HepG2 (cell line): ENCODE results near the gene SRPRA. TPM values are rescaled to one million over a fixed set of nuclear protein-coding genes. Genes with fewer than 3 reads are reported as not detected.

ENCODE experiments used
- BRD4 ChIP-seq: sonication (generic); formaldehyde crosslinking; IDR thresholded peaks from 2 replicates; pipeline ENCODE4 v1.4.0; 2020; ENCODE audit warnings: missing genetic modification reagents
- CBX5 ChIP-seq: sonication (generic); formaldehyde crosslinking; IDR thresholded peaks from 2 replicates; pipeline ENCODE4 v1.4.0; 2020; ENCODE audit warnings: missing genetic modification reagents, borderline replicate concordance
- DR1 ChIP-seq: sonication (generic); formaldehyde crosslinking; IDR thresholded peaks from 2 replicates; pipeline ENCODE4 v1.8.0; 2021; ENCODE audit warnings: mild to moderate bottlenecking, missing genetic modification reagents, inconsistent platforms
- HNF4A ChIP-seq: sonication (generic); formaldehyde crosslinking; IDR thresholded peaks from 2 replicates; pipeline ENCODE4 v1.4.0; 2020; ENCODE audit warnings: missing genetic modification reagents
- NFYC ChIP-seq: IDR thresholded peaks from 2 replicates; pipeline ENCODE4 v1.6.1; 2016; ENCODE audit warnings: missing genetic modification reagents, missing compliant biosample characterization
- RERE ChIP-seq: IDR thresholded peaks from 2 replicates; pipeline ENCODE4 v1.6.1; 2016; ENCODE audit warnings: low read depth, missing genetic modification reagents, missing compliant biosample characterization
- SRF ChIP-seq: IDR thresholded peaks from 2 replicates; pipeline ENCODE4 v1.6.1; 2011; ENCODE audit warnings: mild to moderate bottlenecking, low read depth, low read length, moderate library complexity
- TAF1 ChIP-seq: sonication (generic); formaldehyde crosslinking; IDR thresholded peaks from 2 replicates; pipeline ENCODE4 v1.4.0; 2020; ENCODE audit warnings: missing genetic modification reagents
- ZFP82 ChIP-seq: sonication (generic); formaldehyde crosslinking; IDR thresholded peaks from 2 replicates; pipeline ENCODE4 v1.5.1; 2020; ENCODE audit warnings: mild to moderate bottlenecking, missing genetic modification reagents, borderline replicate concordance
- ZNF530 ChIP-seq: sonication (generic); formaldehyde crosslinking; IDR thresholded peaks from 2 replicates; pipeline ENCODE4 v1.5.0; 2020; ENCODE audit warnings: low read depth, mild to moderate bottlenecking, missing genetic modification reagents
- ZNF782 ChIP-seq: sonication (generic); formaldehyde crosslinking; IDR thresholded peaks from 2 replicates; pipeline ENCODE4 v1.4.0; 2020; ENCODE audit warnings: missing genetic modification reagents, mild to moderate bottlenecking, borderline replicate concordance
- polyA plus RNA-seq, 8 experiments: library from polyadenylated mRNA; depleted of rRNA in 3 of 8; stranded (reverse) in 7 of 8; unstranded in 1 of 8; fragments of >200 nt; fragmentation: Illumina TruSeq in 4 of 8; extraction: Trizol in 4 of 8; gene quantifications; 2 replicates each; pipeline versions ENCODE4 v1.2.1 to v1.2.3, GENCODE V29; 2011 to 2016; ENCODE audit warnings: low read depth in 4 of 8, missing spikeins in 1 of 8, mixed read lengths in 1 of 8; ENCODE audit not compliant: insufficient read depth in 1 of 8
- total RNA-seq, 5 experiments: library from RNA; depleted of rRNA; stranded (reverse); fragments of >200 nt; fragmentation: Illumina TruSeq; extraction: Trizol; gene quantifications; 2 replicates each; pipeline ENCODE4 v1.2.3, GENCODE V29; 2016; ENCODE audit warnings: low read depth in 1 of 5
- TF ChIP-seq, protein P1 (sequence below): sonication (generic); formaldehyde crosslinking; IDR thresholded peaks from 2 replicates; pipeline ENCODE4 v1.8.0; 2022; ENCODE audit warnings: mild to moderate bottlenecking, missing genetic modification reagents, moderate library complexity
- TF ChIP-seq, protein P2 (sequence below): sonication (generic); formaldehyde crosslinking; IDR thresholded peaks from 2 replicates; pipeline ENCODE4 v1.5.1; 2020; ENCODE audit warnings: missing genetic modification reagents, mild to moderate bottlenecking, borderline replicate concordance
- TF ChIP-seq, protein P3 (sequence below): sonication (generic); formaldehyde crosslinking; IDR thresholded peaks from 2 replicates; pipeline ENCODE4 v1.4.0; 2020; ENCODE audit warnings: missing genetic modification reagents
- TF ChIP-seq, protein P4 (sequence below): IDR thresholded peaks from 2 replicates; pipeline ENCODE4 v1.6.1; 2018; ENCODE audit warnings: missing genetic modification reagents
- TF ChIP-seq, protein P5 (sequence below): IDR thresholded peaks from 2 replicates; pipeline ENCODE4 v1.6.1; 2012; ENCODE audit warnings: inconsistent platforms

SRPRA gene
- total and polyA plus RNA-seq, 2 of the 13 experiments (the other 11 are each of a cell fraction or from before 2014, with no cell fraction given) = 27.7 to 64.6 TPM

DNA sequence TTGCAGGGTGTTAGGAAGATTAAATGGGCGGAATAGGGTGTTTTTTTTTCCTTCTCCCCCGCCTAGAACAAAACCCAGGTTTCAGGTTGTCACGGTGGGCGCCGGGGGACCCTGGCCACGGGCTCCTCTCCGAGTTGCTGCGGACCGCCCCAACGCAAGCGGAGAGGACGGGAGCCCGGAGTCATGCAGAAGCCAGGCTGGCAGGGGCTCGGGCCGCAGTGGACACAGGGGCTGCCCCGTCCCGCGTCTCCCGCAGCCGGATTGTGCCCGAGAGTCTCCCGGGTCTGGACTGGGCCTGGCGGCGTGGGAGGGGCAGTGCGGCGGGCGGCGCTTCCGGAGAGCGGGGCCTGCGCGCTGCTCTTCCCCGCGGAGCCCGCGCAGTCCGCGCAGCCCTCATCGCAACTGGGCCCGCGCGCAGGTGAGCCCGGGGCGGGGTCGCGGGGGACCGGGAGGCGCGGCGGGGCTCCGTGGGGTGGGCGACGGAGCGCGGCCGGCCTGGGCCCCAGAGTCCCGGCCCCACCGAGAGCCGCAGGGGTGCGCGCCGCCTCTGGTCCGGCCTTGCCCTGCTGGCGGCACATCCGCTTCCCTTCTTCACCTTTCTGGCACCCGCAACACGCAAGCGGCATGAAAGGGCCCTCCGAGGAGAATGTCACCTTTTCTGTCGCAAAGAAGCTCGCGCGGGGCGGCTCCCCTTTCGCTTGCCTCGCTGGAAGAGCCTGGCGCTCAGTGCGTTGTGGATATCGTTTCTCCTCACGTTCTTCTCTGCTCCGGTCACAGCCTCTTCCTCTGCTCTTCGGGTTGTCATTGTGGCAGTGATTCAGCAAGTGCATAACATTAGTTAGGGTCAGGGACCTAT is 14.3 kb upstream of the SRPRA start, which contains the start of gene TIRAP (continued):
- TF ChIP-seq, protein P1, sequence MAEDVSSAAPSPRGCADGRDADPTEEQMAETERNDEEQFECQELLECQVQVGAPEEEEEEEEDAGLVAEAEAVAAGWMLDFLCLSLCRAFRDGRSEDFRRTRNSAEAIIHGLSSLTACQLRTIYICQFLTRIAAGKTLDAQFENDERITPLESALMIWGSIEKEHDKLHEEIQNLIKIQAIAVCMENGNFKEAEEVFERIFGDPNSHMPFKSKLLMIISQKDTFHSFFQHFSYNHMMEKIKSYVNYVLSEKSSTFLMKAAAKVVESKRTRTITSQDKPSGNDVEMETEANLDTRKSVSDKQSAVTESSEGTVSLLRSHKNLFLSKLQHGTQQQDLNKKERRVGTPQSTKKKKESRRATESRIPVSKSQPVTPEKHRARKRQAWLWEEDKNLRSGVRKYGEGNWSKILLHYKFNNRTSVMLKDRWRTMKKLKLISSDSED (CRISPR knock-in tag) = no peak
- TF ChIP-seq, protein P2, sequence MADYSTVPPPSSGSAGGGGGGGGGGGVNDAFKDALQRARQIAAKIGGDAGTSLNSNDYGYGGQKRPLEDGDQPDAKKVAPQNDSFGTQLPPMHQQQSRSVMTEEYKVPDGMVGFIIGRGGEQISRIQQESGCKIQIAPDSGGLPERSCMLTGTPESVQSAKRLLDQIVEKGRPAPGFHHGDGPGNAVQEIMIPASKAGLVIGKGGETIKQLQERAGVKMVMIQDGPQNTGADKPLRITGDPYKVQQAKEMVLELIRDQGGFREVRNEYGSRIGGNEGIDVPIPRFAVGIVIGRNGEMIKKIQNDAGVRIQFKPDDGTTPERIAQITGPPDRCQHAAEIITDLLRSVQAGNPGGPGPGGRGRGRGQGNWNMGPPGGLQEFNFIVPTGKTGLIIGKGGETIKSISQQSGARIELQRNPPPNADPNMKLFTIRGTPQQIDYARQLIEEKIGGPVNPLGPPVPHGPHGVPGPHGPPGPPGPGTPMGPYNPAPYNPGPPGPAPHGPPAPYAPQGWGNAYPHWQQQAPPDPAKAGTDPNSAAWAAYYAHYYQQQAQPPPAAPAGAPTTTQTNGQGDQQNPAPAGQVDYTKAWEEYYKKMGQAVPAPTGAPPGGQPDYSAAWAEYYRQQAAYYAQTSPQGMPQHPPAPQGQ = no peak
- peak; percentile 55 for TF ChIP-seq DR1 (CRISPR knock-in tag)
- TF ChIP-seq SRF = no peak
- TF ChIP-seq ZFP82 (CRISPR knock-in tag) = no peak
- TF ChIP-seq, protein P3, sequence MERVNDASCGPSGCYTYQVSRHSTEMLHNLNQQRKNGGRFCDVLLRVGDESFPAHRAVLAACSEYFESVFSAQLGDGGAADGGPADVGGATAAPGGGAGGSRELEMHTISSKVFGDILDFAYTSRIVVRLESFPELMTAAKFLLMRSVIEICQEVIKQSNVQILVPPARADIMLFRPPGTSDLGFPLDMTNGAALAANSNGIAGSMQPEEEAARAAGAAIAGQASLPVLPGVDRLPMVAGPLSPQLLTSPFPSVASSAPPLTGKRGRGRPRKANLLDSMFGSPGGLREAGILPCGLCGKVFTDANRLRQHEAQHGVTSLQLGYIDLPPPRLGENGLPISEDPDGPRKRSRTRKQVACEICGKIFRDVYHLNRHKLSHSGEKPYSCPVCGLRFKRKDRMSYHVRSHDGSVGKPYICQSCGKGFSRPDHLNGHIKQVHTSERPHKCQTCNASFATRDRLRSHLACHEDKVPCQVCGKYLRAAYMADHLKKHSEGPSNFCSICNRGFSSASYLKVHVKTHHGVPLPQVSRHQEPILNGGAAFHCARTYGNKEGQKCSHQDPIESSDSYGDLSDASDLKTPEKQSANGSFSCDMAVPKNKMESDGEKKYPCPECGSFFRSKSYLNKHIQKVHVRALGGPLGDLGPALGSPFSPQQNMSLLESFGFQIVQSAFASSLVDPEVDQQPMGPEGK (CRISPR knock-in tag) = peak; percentile 46; the same call in 1 of the 2 replicates
- TF ChIP-seq HNF4A (CRISPR knock-in tag) = no peak
- TF ChIP-seq, protein P4, sequence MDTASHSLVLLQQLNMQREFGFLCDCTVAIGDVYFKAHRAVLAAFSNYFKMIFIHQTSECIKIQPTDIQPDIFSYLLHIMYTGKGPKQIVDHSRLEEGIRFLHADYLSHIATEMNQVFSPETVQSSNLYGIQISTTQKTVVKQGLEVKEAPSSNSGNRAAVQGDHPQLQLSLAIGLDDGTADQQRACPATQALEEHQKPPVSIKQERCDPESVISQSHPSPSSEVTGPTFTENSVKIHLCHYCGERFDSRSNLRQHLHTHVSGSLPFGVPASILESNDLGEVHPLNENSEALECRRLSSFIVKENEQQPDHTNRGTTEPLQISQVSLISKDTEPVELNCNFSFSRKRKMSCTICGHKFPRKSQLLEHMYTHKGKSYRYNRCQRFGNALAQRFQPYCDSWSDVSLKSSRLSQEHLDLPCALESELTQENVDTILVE (CRISPR knock-in tag) = 0 out of 2 replicates have a peak, but pooled peaks have one; percentile 34
- peak; percentile 75; the same call in 1 of the 2 replicates for TF ChIP-seq TAF1 (CRISPR knock-in tag)
- TF ChIP-seq, protein P5, sequence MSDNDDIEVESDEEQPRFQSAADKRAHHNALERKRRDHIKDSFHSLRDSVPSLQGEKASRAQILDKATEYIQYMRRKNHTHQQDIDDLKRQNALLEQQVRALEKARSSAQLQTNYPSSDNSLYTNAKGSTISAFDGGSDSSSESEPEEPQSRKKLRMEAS = peak; percentile 46; the same call in 1 of the 2 replicates
- no peak for TF ChIP-seq NFYC
- TF ChIP-seq BRD4 = no peak; the same call in 1 of the 2 replicates
- no peak for TF ChIP-seq ZNF782 (CRISPR knock-in tag)
- TF ChIP-seq RERE (CRISPR knock-in tag) = no peak
- TF ChIP-seq ZNF530 = no peak
- 0 out of 2 replicates have a peak, but pooled peaks have one; percentile 33 for TF ChIP-seq CBX5
